Mammary epithelial cell (primary cell): ENCODE measurements around the gene TNNI2.

ENCODE experiments used
- CTCF ChIP-seq, 2 donors: IDR thresholded peaks in 1 of 2; conservative IDR thresholded peaks in 1 of 2; 2 replicates each; pipeline ENCODE4 v1.5.1; 2011 to 2012; ENCODE audit warnings: inconsistent platforms in 2 of 2, low read length in 2 of 2, mild to moderate bottlenecking in 2 of 2, control low read depth in 1 of 2, low read depth in 1 of 2; ENCODE audit not compliant: insufficient read depth in 1 of 2; ENCODE audit errors: extremely low read depth in 1 of 2
- EZH2 ChIP-seq: IDR thresholded peaks from 2 replicates; pipeline ENCODE4 v1.6.1; 2012; ENCODE audit warnings: low read length, inconsistent platforms, borderline replicate concordance

- TF ChIP-seq CTCF (conservative IDR thresholded peaks at IDR 0.05 in 1 of 2, IDR thresholded peaks at IDR 0.05 in 1 of 2; ENCODE audit: extremely low read depth in 1 of 2, insufficient read depth in 1 of 2, low read depth in 1 of 2, low read length in 2 of 2): no peak
- TF ChIP-seq EZH2: no peak
Measured at GRCh38 chr11:1855886-1856265, 17.1 kb downstream of the TNNI2 start.
